Hematopoietic multipotent progenitor cell treated with erythropoietin and hydrocortisone succinate and interleukin-3 and kit ligand, for 4 days (in vitro differentiated cells): ENCODE results near the gene APBB1IP.
"Not testable (repeated sequence)": the region's sequence is repeated elsewhere in the genome, so short reads cannot be mapped to it uniquely, and the experiment has no call there.

Experiments
- DNase-seq: peaks from one replicate; pipeline ENCODE4 v3.0.0-alpha.2; 2015

Gene APBB1IP

DNA sequence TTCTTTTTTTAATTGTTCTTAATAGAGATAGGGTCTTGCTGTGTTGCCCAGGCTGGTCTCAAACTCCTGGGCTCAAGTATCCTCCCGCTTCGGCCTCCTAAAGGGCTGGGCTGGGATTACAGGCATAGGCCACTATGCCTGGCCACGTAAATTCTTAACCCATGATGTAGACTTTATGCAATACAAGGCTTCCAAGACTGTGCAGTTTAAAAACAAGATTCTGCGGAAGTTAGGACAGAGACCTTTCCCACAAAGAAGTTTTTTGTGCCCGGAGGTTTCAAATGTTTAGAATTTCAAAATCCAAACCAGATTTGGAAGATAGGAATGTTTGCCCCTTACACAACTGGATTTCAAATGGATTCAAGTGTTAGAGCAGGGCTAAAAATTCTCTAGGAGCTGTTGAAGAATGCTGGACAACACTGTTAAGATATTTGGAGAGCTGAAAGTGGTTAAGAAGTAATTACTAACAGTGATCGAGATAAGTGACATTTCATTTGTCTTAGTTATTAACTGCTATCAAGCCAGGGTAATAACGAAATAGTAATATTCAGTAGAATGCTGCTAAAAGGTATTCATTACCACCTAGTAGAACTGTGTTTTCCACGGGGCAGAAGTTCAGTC, 7.4 kb downstream of the APBB1IP start:
- DNase-seq = peak; percentile 15

DNA sequence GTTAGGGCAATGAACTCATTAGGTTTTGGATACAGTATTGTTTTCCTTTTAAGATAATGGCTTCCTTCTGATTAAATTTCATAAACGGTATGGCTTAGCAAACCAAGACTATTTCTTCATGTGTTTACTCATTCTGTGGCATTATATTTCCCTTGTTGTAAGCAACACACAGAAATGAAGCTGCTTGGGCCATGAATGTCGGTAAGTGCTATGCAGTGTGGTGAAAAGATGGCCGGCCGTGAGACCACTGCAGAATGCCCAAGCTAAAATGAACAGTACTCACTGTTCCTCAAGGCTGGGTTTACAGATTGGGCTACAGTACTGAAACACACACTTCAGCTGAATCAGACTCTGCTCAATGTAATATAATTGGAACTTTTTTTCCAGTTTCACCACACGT, 8.1 kb downstream of the APBB1IP start:
- no peak for DNase-seq

DNA sequence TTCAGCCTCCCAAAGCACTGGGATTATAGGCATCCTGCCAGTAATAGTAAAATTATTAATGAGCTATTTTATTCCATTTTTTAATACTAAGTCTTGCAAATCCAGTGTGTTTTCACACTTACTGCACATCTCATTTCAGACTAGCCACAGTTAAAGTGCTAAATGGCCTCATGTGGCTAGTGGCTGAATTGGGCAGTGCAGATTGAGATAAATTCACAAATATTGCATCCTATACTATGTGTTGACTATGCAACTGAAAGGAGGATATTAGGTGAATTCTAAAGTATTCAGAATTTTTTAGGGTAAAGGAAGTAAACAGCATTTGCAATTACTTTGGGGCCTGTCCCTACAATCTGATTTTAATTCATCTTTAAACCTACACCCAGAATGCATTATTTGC, 10.2 kb downstream of the APBB1IP start:
- DNase-seq = peak; percentile 47

DNA sequence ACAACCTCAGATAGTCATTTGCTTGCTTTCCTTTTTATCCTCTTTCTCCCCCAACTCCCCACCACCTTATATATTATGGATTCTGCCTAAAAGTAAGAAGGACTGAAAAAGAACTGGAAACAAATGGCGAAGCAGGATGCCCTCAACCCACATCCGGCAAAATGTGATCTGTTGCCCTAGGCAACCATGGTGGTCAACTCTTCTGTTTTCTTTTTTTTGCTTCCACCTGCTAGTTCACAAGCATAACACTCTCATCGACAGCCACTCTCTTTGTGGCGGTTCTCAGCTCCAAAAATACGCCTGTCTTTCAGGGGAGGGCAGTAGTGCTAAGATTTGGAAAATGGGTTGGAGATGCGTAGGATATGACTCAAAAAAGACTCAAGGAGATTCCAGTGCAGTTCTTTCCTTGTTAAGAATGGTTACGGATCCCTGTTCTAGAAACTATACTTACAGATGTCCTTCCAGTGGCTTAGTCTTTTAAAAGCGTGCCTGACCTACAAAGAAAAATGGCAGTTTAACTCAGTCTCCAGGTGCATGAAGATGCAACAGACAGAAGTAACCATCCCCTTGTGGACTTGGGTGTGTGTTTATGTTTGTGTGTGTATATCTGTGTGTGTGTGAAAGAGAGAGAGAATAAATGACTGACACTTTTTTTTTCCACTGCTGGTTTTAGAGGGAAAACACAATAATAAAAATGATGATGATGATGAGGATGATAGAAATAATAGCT, 10.7 kb downstream of the APBB1IP start:
- DNase-seq = peak; percentile 81

DNA sequence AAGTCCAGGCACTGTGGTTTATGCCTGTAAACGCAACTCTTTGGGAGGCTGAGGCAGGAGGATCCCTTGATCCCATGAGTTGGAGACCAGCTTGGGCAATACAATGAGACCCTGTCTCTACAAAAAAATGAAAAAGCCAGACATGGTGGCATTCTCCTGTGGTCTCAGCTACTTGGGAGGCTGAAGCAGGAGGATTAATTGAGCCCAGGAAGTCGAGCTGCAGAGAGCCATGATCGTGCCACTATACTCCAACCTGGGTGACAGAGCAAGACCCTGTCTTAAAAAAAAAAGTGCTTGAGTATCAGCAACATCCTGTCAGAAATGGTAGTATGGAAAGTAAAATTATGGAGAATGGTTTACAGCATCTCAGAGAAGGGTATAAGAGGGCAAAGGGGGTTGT, 11.6 kb downstream of the APBB1IP start:
- no peak for DNase-seq

DNA sequence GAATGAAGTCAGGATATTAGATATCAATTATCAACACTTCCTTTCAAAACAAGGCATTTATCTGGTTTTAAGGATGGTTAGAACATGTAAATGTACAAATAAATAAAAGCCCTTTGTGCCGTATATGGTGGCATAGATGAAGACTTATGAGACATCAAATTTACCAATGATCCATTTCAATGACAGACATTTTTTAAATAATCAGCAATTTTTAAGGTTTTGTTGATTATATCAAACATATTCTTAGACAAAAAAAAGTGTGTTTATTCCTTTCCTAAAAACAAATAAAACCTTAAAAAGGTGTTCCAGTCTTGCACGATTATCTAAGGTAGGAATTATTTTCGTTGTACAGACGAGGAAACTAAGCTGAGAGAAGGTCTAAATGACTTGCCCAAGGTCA, 13.8 kb downstream of the APBB1IP start:
- DNase-seq = no peak

DNA sequence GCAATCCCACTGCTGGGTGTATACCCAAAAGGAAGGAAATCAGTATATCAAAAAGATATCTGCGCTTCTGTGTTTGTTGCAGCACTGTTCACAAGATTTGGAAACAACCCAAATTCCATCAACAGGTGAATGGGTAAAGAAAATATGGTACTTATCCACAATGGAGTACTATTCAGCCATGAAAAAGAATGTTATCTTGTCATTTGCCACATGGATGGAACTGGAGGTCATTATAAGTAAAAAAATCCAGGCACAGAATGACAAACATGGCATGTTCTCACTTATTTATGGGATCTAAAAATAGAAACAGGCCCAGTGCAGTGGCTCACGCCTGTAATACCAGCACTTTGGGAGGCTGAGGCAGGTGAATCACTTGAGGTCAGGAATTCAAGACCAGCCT, 15.7 kb downstream of the APBB1IP start:
- no peak for DNase-seq

DNA sequence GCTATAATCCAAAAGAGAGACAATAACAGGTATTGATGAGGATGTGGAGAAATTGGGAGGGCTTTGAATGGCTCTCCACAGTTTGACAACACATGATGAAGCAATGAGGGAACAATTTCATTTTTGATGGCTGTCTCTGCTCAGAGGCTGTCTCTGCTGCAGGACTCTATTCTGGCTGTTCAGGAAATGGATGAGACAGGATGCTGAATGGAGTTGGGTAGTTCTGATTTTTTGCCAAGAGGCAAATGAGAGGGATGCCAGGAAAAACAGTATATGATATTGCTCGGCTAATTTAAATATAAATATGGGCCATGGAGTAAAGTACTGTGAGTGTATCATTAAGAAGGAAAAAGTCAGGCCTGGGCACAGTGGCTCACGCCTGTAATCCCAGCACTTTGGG, 16.8 kb downstream of the APBB1IP start:
- no peak for DNase-seq

DNA sequence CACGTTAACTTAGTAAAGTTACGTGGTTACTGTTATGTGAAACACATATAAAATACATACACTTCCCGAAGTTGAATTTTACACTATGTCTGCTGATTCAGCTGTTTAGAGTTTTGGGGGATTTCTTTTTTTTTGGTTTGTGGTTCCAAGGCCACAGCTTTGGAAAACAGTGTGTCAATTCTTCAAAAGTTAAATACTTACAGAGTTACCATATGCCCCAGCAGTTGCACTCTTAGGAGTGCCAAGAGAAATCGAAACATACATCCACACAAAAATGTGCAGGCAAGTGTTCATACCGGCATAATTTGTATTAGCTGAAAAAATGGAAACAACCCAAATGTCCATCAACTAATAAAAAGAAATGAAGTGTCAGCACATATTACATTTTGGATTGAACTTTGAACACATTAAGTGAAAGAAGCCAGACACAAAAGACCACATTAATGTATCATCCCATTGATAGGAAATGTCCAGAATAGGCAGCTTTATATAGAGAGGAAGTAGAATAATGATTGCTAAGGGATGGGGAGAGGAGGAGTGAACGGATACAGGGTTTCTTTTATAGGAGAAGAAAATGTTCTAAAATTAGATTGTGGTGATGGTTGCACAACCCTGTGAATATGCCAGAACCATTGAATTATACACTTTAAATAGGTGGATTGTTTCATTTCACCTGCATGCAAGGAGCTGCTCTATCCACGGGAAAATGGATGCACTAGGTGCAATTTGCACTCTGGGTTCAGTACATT, 17.6 kb downstream of the APBB1IP start:
- no peak for DNase-seq

DNA sequence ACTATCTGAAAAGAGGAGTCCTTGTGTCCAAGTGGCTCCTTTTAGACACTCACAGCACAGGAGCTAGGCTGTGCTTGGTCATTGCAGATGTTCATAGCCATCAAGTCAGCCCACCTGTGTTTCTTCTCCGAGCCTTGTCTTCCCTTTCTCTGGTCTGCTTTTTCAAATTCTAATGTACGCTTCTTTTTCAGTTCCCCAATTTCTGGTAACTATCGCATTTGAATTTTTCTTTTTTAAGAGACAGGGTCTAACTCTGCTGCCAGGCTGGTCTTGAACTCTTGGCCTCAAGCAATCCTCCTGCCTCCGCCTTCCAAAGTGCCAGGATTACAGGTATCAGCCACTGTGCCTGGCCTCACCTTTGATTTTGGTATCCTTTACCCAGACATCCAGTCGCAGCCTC, 18.9 kb downstream of the APBB1IP start:
- no peak for DNase-seq

DNA sequence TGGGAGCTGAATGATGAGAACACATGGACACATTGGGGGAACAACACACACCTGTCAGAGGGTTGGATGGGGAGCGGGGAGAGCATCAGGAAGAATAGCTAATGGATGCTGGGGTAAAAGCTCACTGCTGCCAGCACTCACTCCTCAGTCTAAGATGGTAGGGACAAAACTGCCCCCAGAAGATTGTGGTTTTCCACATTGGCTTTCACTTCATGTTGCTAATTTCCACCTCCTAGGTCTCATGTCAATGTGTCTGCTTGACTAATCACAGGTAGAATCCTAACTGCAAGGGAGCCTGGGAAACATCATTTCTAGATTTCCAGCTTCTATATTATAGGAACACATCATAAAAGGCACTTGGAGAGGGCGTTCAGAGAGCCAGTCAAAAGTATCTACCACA, 22.6 kb downstream of the APBB1IP start:
- no peak for DNase-seq

DNA sequence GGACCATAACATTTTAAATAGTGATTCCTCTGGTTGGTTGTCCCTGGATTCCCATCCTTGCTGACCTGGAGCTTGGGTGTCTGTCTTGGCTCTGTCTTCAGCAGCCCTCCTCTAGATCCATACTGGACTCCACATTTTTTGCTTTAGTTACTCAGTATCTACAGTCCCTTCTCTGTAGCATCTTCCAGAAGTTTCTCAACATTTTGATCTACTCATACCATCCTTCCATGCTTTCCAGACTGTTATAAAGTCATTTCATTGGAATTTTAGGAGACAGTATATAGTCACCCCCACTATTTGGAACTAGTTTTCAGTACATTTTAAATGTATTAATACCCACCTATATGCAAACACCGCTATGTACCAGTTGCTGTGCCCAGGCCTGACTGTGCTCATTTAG, 25.8 kb downstream of the APBB1IP start:
- DNase-seq = no peak

DNA sequence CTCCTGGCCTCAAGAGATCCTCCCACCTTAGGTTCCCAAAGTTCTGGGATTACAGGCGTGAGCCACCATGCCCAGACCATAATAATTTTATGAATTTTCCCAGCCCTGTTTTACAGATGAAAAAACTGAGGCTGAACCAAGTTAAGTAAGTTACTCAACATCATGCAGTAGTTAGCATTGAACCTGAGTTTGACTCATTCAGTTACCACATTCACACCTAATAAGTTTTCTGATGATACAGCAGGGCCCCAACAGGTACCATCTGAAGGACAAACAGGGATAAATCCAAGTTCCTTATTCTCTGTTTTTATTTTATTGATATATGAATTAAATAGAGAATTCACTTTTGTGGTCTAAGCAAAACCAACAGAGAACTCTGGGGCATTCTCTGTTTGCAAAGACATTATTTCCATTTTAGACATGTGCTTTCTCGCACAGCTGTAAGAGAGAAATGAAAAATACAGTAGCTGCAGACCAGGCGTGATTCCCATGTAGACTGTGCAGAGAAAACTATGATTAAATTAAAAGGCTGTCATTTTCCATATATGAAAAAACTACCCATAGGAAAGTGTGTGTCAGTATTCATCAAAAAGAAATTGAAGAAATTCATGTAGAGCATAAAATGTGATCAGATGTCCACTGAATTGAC, 26.6 kb downstream of the APBB1IP start:
- no peak for DNase-seq

DNA sequence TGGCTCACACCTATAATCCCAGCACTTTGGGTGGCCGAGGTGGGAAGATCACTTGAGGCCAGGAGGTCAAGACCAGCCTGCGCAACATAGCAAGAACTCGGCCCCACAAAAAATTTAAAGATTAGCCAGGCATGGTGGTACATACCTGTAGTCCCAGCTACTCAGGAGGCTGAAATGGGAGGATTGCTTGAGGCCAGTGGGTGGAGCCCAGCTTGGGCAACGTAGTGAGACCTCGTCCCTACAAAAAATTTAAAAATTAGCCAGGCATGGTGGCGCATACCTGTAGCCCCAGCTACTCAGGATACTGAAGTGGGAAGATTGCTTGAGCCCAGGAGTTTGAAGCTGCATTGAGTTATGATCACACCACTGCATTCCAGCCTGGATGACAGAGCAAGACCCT, 28.4 kb downstream of the APBB1IP start:
- not testable (repeated sequence) for DNase-seq

DNA sequence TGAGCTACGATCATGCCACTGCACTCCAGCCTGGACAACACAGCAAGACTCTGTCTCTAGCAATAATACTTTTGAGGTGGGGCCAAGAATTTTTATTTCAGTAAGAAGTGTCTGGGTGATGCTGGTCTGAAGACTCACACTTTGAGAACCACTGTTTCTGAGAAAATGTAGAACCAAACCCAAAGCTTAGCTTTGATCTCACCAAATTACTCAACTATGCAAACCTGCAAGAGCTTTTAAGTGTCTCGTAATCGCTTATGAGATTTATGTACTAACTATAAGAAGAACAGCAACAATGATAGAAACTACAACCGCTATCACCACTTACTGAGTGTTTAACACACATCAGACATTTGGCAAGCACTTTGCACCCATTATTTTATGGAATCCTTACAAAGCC, 29.5 kb downstream of the APBB1IP start:
- no peak for DNase-seq

DNA sequence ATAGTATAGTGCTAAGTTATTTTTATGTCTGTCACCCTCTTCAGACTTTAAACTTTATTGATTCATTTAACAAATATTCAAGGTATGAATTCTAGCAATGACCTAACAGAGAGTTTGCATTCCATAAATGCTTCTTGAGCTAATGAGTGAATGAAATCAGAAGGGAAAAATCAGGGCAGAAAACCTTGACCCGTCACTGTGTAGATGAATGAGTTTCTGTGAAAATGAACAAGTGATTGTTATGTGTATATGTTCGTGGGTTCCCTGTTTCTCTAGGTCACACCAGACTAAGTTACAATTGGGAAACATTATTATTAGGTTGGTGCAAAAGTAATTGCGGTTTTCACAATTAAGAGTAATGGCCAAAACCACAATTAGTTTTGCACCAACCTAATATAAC, 30.1 kb downstream of the APBB1IP start:
- no peak for DNase-seq

DNA sequence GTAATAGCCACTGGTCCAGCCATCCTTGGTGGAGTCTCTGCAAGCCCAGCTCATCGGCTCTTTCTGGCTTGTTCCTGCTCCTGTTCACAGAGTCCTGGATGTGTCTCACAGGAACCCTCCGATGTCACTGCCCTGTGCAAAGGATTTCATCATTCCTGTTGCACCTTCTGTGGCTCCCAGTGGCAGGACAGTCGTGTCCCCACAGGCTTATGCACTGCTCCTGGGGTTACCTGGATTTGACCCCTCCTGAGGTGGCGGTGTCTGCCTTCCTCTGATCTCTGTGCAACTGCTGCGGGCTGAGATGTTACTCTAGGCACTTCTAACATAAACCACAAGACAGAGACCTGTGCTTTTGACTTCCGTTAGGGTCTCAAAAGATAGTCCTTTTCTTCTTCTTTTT, 30.6 kb downstream of the APBB1IP start:
- no peak for DNase-seq

DNA sequence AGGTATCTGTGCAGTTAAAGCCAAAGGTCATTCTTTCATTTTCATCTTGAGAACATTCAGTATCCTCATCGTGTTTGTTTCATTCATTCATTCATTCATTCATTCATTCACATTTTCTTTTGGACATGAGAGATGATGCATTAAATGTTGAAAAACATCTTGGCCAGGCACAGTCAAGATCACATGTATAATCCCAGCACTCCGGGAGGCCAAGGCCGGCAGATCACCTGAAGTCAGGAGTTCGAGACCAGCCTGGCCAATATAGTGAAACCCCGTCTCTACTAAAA, 34.3 kb downstream of the APBB1IP start:
- no peak for DNase-seq

DNA sequence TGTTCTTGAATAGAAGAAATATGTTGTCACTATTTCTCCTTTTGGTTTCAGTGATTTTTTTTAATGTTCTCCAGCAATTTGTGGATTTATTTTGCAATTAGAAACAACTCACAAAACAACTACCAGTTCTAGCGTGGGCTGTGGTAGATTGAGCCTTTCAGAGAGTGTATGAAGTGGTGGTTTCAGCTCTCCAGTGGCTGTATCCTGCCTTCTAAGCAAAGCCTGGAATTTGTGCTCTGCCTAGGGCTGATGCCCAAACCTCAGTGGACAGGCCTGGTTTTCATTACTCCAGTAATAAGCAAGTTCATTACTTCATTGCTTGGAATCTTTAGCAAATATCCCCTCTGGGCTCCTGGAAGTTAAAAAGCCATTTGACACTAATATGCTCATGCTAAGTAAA, 35.9 kb downstream of the APBB1IP start:
- no peak for DNase-seq

DNA sequence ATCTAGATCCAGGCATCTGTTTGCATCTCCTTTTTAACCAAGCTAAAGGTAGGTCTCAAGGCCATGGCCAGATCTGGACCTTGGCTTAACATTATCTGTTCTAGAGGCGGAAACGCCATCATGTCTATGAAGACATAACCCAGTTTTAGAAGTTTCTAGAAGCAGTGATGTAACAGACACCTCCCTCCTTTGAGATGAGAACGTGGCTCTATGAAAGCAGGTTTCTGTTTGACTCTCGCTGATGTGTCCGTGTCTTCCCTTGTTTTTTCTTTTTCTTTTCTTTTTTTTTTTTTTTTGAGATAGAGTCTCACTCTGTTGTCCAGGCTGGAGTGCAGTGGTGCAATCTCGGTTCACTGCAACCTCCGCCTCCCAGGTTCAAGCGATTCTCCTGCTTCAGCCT, 36.7 kb downstream of the APBB1IP start:
- not testable (repeated sequence) for DNase-seq

DNA sequence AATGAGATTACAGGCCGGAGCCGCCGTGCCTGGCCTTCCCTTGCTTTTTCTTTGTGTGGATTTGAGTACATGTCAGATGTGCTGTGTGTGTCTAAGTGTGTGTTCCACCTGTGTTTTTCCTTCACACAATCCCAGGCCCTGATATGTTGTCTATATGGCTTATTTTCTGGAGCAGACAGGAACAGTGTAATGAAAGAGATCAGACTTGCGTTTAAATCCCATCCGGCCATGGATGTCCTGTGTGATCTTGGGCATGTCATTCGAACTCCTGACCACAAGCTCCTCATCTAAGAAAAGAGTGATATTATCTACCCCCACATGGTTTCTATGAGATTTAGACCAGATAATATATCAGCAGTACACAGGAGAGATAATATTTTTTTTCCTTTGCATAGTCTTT, 37.2 kb downstream of the APBB1IP start:
- DNase-seq = peak; percentile 66

DNA sequence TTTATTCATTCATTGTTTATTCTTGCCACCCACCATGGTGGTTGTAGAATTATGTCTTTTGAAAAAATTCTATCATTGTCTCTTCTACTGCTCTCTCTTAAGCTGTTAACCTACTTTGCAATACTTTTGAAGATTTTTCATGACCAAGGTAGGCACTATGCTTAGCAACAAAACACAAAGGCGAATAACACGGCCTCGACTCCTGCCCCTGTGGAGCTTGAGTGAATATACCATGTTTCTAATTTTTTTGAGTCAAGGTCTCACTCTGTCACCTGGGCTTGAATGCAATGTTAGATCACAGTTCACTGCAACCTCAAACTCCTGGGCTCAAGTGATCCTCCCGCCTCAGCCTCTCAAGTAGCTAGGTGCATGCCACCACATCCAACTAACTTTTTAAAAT, 39.4 kb downstream of the APBB1IP start:
- no peak for DNase-seq

DNA sequence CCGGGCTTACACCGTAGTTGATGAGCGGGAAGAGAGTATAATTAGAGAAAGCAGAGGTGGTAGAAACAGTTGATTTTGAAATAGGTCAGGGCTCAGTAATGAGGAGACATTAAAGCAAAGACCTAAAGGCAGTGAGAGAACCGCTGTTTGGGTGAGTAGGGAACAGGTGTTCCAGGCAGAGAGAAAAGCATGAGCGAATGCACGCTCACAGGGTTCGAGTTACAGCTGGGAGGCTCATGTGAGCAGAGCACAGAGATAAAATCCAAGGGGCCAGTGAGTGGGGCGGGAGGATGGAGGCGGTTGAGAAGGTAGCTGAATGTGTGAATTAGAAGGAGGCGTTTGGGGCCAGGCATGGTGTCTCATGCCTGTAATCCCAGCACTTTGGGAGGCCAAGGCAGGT, 39.9 kb downstream of the APBB1IP start:
- DNase-seq = no peak
